ENCODE measurements around the gene GNB4.

Gene GNB4

GRCh38 chr3:179451265-179452175 is at the start of gene GNB4:
GNB4 (minus strand) TSS chr3:179451470; CDS start chr3:179426200, 25,270 bp downstream.
- no peaks in the 10 kb centered on the region for H3K9me3 ChIP-seq (ENCODE audit: low read length)
- H3K27ac ChIP-seq (ENCODE audit: low read depth, low read length) = peak within 1 kb of the TSS; percentile 97
- peaks cover 24% of the 10 kb centered on the region for H3K4me1 ChIP-seq (ENCODE audit: insufficient read depth, low read length)
- no peaks in the 10 kb centered on the region for H3K36me3 ChIP-seq (ENCODE audit: insufficient read depth, low read length)
- peak within 1 kb of the TSS; percentile 78 to 82 for H3K4me3 ChIP-seq (ENCODE audit: low read depth in 1 of 2, low read length in 2 of 2)
- H3K9ac ChIP-seq (ENCODE audit: low read length) = peak within 1 kb of the TSS; percentile 37
- H3K27me3 ChIP-seq (ENCODE audit: control insufficient read depth in 1 of 2, insufficient read depth in 2 of 2, low read length in 2 of 2) = no peaks in the 10 kb centered on the region

DNA sequence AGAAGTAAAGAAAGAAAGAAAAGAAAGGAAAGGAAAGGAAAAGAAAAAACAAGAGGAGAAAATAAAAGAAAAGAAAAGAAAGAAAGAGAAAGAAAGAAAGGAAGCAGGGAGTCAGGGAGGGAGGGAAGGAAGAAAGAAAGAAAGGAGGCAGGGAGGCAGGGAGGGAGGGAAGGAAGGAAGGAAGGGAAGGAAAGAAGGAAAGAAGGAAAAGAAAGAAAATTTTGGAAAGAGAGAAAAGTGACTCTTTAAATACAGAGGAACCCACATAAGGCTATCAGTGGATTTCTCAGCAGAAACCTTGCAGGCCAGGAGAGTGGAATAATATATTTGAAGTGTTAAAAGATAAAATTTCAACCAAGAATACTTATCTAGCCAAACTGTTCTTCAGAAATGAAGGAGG is 44.2 kb upstream of the GNB4 start:
- peaks cover 6% of the 10 kb centered on the region for H3K9me3 ChIP-seq (ENCODE audit: low read length)

GRCh38 chr3:179493260-179493659 is 42.0 kb upstream of the GNB4 start:
- no peaks in the 10 kb centered on the region for H3K4me1 ChIP-seq (ENCODE audit: insufficient read depth, low read length)
- no peak overlapping the region for H3K4me3 ChIP-seq (ENCODE audit: low read depth in 1 of 2, low read length in 2 of 2)
- H3K36me3 ChIP-seq (ENCODE audit: insufficient read depth, low read length) = no peaks in the 10 kb centered on the region
- H3K9me3 ChIP-seq (ENCODE audit: low read length) = peaks cover 6% of the 10 kb centered on the region
- no peaks in the 10 kb centered on the region for H3K27me3 ChIP-seq (ENCODE audit: control insufficient read depth in 1 of 2, insufficient read depth in 2 of 2, low read length in 2 of 2)
- H3K9ac ChIP-seq (ENCODE audit: low read length) = no peak overlapping the region
- no peak overlapping the region for H3K27ac ChIP-seq (ENCODE audit: low read depth, low read length)

More for the DNA sequence above, 44.2 kb upstream of the GNB4 start:
- Histone ChIP-seq H3K4me3 (ENCODE audit: low read depth in 1 of 2, low read length in 2 of 2) (no peak overlapping the region), H3K27ac (ENCODE audit: low read depth, low read length) (no peak overlapping the region), H3K9ac (ENCODE audit: low read length) (no peak overlapping the region), H3K27me3 (ENCODE audit: control insufficient read depth in 1 of 2, insufficient read depth in 2 of 2, low read length in 2 of 2) (no peaks in the 10 kb centered on the region), H3K36me3 (ENCODE audit: insufficient read depth, low read length) (no peaks in the 10 kb centered on the region), H3K4me1 (ENCODE audit: insufficient read depth, low read length) (no peaks in the 10 kb centered on the region)

- Histone ChIP-seq H3K4me3 (ENCODE audit: low read depth in 1 of 2, low read length in 2 of 2) (no peak overlapping the region), H3K4me1 (ENCODE audit: insufficient read depth, low read length) (no peaks in the 10 kb centered on the region), H3K9ac (ENCODE audit: low read length) (no peak overlapping the region), H3K27me3 (ENCODE audit: control insufficient read depth in 1 of 2, insufficient read depth in 2 of 2, low read length in 2 of 2) (no peaks in the 10 kb centered on the region), H3K36me3 (ENCODE audit: insufficient read depth, low read length) (no peaks in the 10 kb centered on the region), H3K27ac (ENCODE audit: low read depth, low read length) (no peak overlapping the region), H3K9me3 (ENCODE audit: low read length) (peaks cover 6% of the 10 kb centered on the region)
These were observed 36.9 kb upstream of the GNB4 start for GRCh38 chr3:179488213-179488612.

GRCh38 chr3:179486806-179487205 is 35.5 kb upstream of the GNB4 start:
- Histone ChIP-seq H3K36me3 (ENCODE audit: insufficient read depth, low read length) (no peaks in the 10 kb centered on the region), H3K9me3 (ENCODE audit: low read length) (peaks cover 6% of the 10 kb centered on the region), H3K27ac (ENCODE audit: low read depth, low read length) (no peak overlapping the region), H3K9ac (ENCODE audit: low read length) (no peak overlapping the region), H3K27me3 (ENCODE audit: control insufficient read depth in 1 of 2, insufficient read depth in 2 of 2, low read length in 2 of 2) (no peaks in the 10 kb centered on the region), H3K4me1 (ENCODE audit: insufficient read depth, low read length) (no peaks in the 10 kb centered on the region), H3K4me3 (ENCODE audit: low read depth in 1 of 2, low read length in 2 of 2) (no peak overlapping the region)

GRCh38 chr3:179482857-179483256 is 31.6 kb upstream of the GNB4 start:
- H3K4me3 ChIP-seq (ENCODE audit: low read depth in 1 of 2, low read length in 2 of 2) = no peak overlapping the region
- no peaks in the 10 kb centered on the region for H3K9me3 ChIP-seq (ENCODE audit: low read length)
- no peak overlapping the region for H3K27ac ChIP-seq (ENCODE audit: low read depth, low read length)
- H3K36me3 ChIP-seq (ENCODE audit: insufficient read depth, low read length) = no peaks in the 10 kb centered on the region
- H3K9ac ChIP-seq (ENCODE audit: low read length) = no peak overlapping the region
- no peaks in the 10 kb centered on the region for H3K4me1 ChIP-seq (ENCODE audit: insufficient read depth, low read length)
- H3K27me3 ChIP-seq (ENCODE audit: control insufficient read depth in 1 of 2, insufficient read depth in 2 of 2, low read length in 2 of 2) = no peaks in the 10 kb centered on the region

DNA sequence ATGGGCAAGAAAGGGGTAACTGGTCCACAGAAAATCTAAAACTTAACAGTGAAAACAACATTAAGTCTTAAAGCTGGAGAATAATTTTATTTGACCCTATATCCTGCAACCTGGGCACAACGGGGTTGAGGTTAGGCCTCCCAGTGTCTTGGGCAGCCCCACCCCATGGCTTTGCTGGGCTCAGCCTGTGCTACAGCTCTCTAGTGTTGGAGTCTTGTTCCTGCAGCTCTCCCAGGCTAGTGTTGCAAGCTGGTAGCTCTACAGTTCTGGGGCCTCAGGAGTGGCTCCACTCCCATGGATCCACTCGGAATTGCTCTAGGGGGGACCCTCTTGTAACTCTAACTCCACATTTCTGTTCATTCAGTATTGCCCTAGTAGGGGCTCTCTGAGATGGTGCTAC is 24.9 kb upstream of the GNB4 start:
- no peak overlapping the region for H3K27ac ChIP-seq (ENCODE audit: low read depth, low read length)
- H3K27me3 ChIP-seq (ENCODE audit: control insufficient read depth in 1 of 2, insufficient read depth in 2 of 2, low read length in 2 of 2) = no peaks in the 10 kb centered on the region
- no peaks in the 10 kb centered on the region for H3K4me1 ChIP-seq (ENCODE audit: insufficient read depth, low read length)
- no peak overlapping the region for H3K9ac ChIP-seq (ENCODE audit: low read length)
- no peaks in the 10 kb centered on the region for H3K9me3 ChIP-seq (ENCODE audit: low read length)
- H3K36me3 ChIP-seq (ENCODE audit: insufficient read depth, low read length) = no peaks in the 10 kb centered on the region
- no peak overlapping the region for H3K4me3 ChIP-seq (ENCODE audit: low read depth in 1 of 2, low read length in 2 of 2)

DNA sequence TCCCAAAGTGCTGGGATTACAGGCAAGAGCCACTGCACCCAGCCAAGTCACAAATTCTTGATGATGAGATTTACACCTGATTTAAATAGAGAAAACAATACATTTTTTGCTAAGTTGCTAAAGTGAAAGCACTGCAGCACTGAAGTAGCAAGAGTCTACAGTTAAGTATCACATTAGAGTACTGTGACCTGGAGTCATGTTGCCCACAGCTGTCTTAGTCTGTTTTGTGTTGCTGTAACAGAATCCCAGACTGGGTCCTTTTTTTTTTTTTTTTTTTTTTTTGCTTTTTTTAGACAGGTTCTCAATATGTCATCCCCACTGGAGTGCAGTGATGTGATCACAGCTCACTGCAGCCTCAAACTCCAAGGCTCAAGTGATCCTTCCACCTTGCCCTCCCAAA is 23.2 kb upstream of the GNB4 start:
- Histone ChIP-seq H3K4me1 (ENCODE audit: insufficient read depth, low read length) (no peaks in the 10 kb centered on the region), H3K36me3 (ENCODE audit: insufficient read depth, low read length) (no peaks in the 10 kb centered on the region), H3K4me3 (ENCODE audit: low read depth in 1 of 2, low read length in 2 of 2) (no peak overlapping the region), H3K9ac (ENCODE audit: low read length) (no peak overlapping the region), H3K27ac (ENCODE audit: low read depth, low read length) (no peak overlapping the region), H3K9me3 (ENCODE audit: low read length) (no peaks in the 10 kb centered on the region), H3K27me3 (ENCODE audit: control insufficient read depth in 1 of 2, insufficient read depth in 2 of 2, low read length in 2 of 2) (no peaks in the 10 kb centered on the region)

DNA sequence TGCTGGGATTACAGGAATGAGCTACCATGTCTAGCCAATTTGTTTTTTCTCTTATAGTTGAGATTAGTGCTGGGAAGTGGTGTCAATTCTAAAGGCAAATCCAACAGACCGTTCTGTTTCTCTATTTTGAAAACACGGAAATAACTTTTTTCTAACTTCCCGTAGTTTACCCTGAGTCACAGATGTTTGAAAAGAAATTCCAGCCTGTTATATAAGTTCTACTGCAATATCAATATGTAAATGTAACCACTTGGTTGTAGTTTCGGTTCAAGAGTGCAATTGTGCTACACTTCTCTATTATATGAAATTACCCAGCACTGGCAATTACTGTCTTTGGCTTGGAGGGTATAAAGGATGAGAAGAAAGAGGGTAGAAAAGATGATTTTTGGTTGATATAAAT is 22.3 kb upstream of the GNB4 start:
- Histone ChIP-seq H3K36me3 (ENCODE audit: insufficient read depth, low read length) (no peaks in the 10 kb centered on the region), H3K27ac (ENCODE audit: low read depth, low read length) (no peak overlapping the region), H3K9ac (ENCODE audit: low read length) (no peak overlapping the region), H3K4me3 (ENCODE audit: low read depth in 1 of 2, low read length in 2 of 2) (no peak overlapping the region), H3K27me3 (ENCODE audit: control insufficient read depth in 1 of 2, insufficient read depth in 2 of 2, low read length in 2 of 2) (no peaks in the 10 kb centered on the region), H3K9me3 (ENCODE audit: low read length) (no peaks in the 10 kb centered on the region), H3K4me1 (ENCODE audit: insufficient read depth, low read length) (no peaks in the 10 kb centered on the region)

DNA sequence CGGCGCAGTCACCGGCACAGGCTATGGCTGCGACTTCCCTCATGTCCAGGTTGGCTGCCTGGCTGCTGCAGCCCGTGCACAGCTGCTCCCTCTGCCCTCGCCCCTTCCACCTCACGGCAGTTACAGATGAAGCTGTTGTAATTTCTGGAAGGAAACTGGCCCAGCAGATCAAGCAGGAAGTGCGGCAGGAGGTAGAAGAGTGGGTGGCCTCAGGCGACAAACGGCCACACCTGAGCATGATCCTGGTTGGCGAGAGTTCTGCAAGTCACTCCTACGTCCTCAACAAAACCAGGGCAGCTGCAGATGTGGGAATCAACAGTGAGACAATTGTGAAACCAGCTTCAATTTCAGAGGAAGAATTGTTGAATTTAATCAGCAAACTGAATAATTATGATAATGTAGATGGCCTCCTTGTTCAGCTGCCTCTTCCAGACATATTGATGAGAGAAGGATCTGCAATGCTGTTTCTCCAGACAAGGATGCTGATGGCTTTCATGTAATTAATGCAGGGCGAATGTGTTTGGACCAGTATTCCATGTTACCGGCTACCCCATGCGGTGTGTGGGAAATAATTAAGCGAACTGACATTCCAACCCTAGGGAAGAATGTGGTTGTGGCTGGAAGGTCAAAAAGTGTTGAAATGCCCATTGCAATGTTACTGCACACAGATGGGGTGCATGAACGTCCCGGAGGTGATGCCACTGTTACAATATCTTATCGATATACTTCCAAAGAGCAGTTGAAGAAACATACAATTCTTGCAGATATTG is 13.2 kb upstream of the GNB4 start:
- H3K4me3 ChIP-seq (ENCODE audit: low read depth in 1 of 2, low read length in 2 of 2) = no peak overlapping the region
- no peaks in the 10 kb centered on the region for H3K9me3 ChIP-seq (ENCODE audit: low read length)
- no peaks in the 10 kb centered on the region for H3K36me3 ChIP-seq (ENCODE audit: insufficient read depth, low read length)
- no peaks in the 10 kb centered on the region for H3K27me3 ChIP-seq (ENCODE audit: control insufficient read depth in 1 of 2, insufficient read depth in 2 of 2, low read length in 2 of 2)
- no peaks in the 10 kb centered on the region for H3K4me1 ChIP-seq (ENCODE audit: insufficient read depth, low read length)
- no peak overlapping the region for H3K9ac ChIP-seq (ENCODE audit: low read length)
- H3K27ac ChIP-seq (ENCODE audit: low read depth, low read length) = no peak overlapping the region

DNA sequence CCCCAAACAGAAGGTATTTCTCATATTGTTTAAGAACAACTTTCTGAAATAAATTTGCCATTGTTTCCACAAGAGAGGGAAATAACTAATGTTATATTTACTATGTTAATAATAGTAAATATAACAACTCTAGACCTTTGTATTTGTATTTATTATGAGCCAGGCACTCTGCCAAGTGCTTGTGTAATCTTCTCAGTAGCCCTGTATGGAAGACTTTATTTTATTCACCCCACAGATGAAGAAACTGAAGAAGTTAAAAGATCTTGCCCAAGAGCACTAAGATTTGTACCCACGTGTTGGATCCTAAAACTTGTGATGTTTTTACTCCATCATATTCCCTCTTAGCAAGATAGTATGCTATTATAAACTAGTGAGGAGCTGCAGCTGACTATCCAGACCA is 12.0 kb upstream of the GNB4 start:
- no peak overlapping the region for H3K9ac ChIP-seq (ENCODE audit: low read length)
- no peaks in the 10 kb centered on the region for H3K27me3 ChIP-seq (ENCODE audit: control insufficient read depth in 1 of 2, insufficient read depth in 2 of 2, low read length in 2 of 2)
- no peaks in the 10 kb centered on the region for H3K9me3 ChIP-seq (ENCODE audit: low read length)
- no peak overlapping the region for H3K4me3 ChIP-seq (ENCODE audit: low read depth in 1 of 2, low read length in 2 of 2)
- no peaks in the 10 kb centered on the region for H3K36me3 ChIP-seq (ENCODE audit: insufficient read depth, low read length)
- H3K27ac ChIP-seq (ENCODE audit: low read depth, low read length) = no peak overlapping the region
- H3K4me1 ChIP-seq (ENCODE audit: insufficient read depth, low read length) = no peaks in the 10 kb centered on the region
